Cardiac fibroblast (primary cell): ENCODE results near the gene C4orf50.

ENCODE experiments used
- DNase-seq, 2 donors: peaks; one replicate each; pipeline versions ENCODE4 v3.0.0 to v3.0.0-alpha.2; 2010; ENCODE audit warnings: low read depth in 2 of 2
- H3K4me3 ChIP-seq, 2 donors: replicated peaks in 1 of 2; 1 replicate in 1 of 2; 2 replicates in 1 of 2; pipeline ENCODE4 v1.5.1; 2011; ENCODE audit warnings: low read depth in 2 of 2, low read length in 2 of 2, mild to moderate bottlenecking in 2 of 2, moderate library complexity in 1 of 2
- TF ChIP-seq, protein P1 (sequence below): IDR thresholded peaks from one replicate; pipeline ENCODE4 v1.5.1; 2011; ENCODE audit warnings: low read depth, mild to moderate bottlenecking, low read length, inconsistent platforms

Gene C4orf50

DNA sequence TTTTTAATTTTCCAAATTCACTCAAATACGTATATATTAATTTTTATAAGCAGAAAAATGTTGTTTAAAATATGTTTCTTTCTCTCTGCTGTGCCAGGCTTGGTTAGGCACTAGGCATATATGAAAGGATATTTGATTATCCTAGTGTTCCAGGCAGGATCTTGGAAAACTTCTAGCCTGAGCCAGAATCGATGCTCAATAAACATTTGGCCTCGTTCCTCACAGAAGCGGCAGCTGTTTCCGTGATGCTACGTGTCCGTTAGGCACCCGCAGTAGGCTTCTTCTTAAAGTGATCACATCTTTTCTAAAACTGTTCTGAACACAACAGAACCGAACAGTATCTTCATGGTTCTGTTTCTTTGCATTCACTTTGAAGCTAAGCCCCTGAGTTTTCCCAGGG, 75.3 kb downstream of the C4orf50 start:
- TF ChIP-seq, protein P1, sequence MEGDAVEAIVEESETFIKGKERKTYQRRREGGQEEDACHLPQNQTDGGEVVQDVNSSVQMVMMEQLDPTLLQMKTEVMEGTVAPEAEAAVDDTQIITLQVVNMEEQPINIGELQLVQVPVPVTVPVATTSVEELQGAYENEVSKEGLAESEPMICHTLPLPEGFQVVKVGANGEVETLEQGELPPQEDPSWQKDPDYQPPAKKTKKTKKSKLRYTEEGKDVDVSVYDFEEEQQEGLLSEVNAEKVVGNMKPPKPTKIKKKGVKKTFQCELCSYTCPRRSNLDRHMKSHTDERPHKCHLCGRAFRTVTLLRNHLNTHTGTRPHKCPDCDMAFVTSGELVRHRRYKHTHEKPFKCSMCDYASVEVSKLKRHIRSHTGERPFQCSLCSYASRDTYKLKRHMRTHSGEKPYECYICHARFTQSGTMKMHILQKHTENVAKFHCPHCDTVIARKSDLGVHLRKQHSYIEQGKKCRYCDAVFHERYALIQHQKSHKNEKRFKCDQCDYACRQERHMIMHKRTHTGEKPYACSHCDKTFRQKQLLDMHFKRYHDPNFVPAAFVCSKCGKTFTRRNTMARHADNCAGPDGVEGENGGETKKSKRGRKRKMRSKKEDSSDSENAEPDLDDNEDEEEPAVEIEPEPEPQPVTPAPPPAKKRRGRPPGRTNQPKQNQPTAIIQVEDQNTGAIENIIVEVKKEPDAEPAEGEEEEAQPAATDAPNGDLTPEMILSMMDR, result no peak
- H3K4me3 ChIP-seq, result no peak overlapping the region

DNA sequence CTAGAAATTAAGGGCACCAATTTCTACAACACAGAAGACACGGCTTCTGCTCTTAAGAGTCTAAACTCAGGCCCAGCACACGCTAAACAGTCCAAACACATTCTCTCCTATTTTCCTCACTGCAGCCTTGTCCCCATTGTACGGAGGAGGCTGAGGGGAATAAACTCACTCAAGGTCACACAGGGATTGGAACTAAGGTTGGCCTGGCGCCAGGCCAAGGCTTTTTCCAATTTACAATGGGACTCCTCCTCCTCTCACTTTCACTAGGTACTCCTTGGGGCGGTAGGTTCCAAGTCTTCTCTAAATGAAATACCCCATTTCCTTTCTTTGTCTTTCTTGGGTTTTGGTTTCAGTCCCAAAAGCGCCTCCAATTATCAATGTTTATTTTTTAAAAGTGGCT, 76.6 kb downstream of the C4orf50 start:
- TF ChIP-seq, protein P1, result no peak
- no peak for DNase-seq
- H3K4me3 ChIP-seq, result no peak overlapping the region

More for the DNA sequence above, 75.3 kb downstream of the C4orf50 start:
- no peak for DNase-seq

DNA sequence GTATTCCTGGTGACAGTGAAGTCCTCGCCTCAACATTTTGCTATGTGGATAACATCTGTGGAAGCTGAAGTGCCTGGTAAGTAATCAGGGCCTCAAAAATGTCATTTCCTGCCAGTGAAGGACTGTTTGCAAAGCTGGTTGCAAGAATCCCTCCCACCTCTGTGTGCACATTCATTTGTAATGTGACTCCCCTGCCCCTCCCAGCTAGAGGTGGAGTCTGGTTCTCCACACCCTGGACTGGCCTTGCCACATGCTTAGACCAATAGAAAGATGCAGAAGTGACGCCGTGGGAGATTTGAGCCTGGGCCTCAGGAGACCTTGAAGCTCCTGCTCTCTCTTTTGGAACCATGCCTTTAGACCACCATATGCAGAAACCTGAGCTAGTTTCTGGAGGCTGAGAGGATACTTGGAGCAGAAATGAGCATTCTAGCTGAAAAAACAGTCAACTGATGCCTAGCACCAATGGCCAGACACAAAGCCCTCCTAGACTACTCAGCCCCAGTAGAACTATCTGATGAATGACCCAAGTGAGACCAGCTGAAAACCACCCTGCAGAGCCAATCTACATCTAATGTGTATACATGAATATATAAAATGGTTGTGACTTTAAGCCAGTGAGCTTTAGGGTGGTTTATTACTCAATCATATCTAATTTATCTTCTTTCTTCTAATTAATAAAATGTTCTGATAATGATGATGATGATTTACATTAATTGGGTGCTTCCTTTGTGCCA, 77.6 kb downstream of the C4orf50 start:
- peak; percentile 3 to 12 for DNase-seq
- no peak overlapping the region for H3K4me3 ChIP-seq
- TF ChIP-seq, protein P1, result no peak

DNA sequence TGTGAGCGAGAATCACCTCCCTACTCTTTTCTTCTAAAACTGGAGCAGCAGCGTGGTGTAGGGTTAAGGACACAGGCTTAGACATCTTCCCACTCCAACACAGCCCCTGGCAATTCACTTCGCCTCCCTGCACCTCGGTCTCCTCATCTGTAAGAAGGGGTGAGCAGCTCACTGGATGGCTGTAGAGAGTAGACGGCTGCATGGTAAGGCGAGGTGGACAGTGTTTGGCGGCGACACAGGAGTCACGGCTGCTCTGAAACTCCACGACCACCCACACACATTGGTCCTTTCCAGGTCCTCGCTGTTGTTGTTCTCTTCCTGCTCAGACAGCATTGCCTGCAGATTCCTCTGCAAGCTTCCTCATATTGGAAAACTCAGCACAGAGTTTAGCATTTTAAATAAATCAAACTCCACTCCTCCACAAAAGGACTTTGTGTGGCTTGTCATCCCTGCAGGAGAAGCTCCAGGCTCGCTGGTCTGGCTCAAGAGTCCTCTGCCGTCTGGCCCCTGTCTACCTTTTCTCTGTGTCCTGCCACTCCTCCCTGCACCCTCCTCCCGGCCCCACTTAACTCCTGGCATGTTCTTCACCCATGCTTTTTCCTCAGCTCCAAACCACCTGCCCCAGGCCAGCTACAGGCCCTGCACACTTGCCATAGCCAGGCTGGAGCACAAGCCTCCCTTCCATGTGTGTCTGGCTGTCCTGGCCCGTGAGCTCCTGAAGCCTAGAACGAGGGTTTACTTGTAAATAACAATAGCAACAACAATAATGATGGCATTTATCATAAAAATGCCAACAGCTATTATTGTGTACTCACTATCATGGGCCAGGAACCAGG, 84.0 kb downstream of the C4orf50 start:
- H3K4me3 ChIP-seq, result no peak overlapping the region

DNA sequence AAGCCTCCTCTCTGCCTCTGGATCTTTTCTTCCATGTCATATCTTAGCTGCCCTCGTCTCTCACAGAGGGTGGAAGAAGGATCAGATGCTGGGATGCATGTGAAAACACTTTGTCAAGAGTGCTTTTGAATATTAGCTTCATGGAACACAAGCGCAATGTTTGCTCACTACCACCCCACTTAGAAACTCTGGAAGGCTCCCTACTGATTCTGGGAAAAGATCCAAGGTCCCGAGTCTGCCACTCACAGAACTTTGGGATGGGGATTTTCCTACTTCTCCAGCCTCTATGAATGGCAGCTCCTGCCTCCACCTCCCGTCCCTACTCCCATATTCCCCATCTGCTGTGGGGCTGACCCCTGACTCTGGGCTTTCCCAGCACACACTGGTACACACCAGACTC, 85.1 kb downstream of the C4orf50 start:
- no peak overlapping the region for H3K4me3 ChIP-seq
- TF ChIP-seq, protein P1, result no peak
- no peak for DNase-seq

More for the DNA sequence above, 84.0 kb downstream of the C4orf50 start:
- no peak for DNase-seq
- TF ChIP-seq, protein P1, result no peak

DNA sequence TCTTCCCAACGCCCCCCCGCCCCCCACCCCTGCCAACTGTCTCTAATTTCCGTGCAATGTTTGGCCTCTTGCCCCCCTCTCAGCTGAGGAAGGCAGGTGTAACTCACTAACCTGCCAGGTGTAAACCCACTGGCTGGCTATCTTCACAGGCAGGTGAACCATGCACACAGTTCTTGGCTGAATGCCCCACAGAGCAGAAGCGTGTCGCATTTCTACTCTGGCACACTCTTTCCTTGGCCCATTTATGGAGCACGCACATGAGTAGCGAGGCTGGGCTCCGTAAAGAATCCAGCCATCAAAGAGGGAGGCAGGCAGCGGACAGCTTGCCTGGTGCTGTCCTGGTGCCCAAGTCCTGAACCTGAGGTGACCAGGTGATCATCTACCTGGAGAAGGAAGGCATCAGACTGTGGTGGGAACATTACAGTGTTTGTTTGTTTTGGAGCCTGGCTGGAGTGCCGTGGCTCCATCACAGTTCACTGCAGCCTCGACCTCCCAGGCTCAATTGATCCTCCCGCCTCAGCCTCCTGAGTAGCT, 86.1 kb downstream of the C4orf50 start:
- TF ChIP-seq, protein P1, result no peak
- no peak for DNase-seq

More for the DNA sequence above, 86.1 kb downstream of the C4orf50 start:
- no peak overlapping the region for H3K4me3 ChIP-seq
